Activated naive CD8-positive, alpha-beta T cell (primary cell): Measurements from ENCODE around the gene HSPB7.

Source experiments
- H3K27ac Mint-ChIP-seq: one replicate; pipeline ENCODE4 v1.8.0; 2021; ENCODE audit warnings: mixed read lengths
- H3K27me3 Mint-ChIP-seq: one replicate; pipeline ENCODE4 v1.8.0; 2021; ENCODE audit warnings: mixed read lengths
- H3K36me3 Mint-ChIP-seq: one replicate; pipeline ENCODE4 v1.8.0; 2021; ENCODE audit warnings: mixed read lengths
- H3K4me1 Mint-ChIP-seq: one replicate; pipeline ENCODE4 v1.8.0; 2021; ENCODE audit warnings: low read depth, mixed read lengths
- H3K4me3 Mint-ChIP-seq: one replicate; pipeline ENCODE4 v1.8.0; 2021; ENCODE audit warnings: mild to moderate bottlenecking, mixed read lengths
- H3K9me3 Mint-ChIP-seq: one replicate; pipeline ENCODE4 v1.8.0; 2021; ENCODE audit warnings: low read depth, mixed read lengths

HSPB7 gene

GRCh38 chr1:15972409-15972808, 45.4 kb downstream of the HSPB7 start:
- Mint-ChIP-seq H3K4me1 (peaks cover 66% of the 10 kb centered on the region), H3K9me3 (no peaks in the 10 kb centered on the region), H3K4me3 (peak overlapping the region; percentile 5), H3K27ac (peak overlapping the region; percentile 67), H3K27me3 (no peaks in the 10 kb centered on the region), H3K36me3 (peaks cover 22% of the 10 kb centered on the region)

GRCh38 chr1:15970911-15971310, 46.9 kb downstream of the HSPB7 start:
- H3K27ac Mint-ChIP-seq: peak overlapping the region; percentile 66
- peaks cover 22% of the 10 kb centered on the region for H3K36me3 Mint-ChIP-seq
- H3K4me1 Mint-ChIP-seq: peaks cover 70% of the 10 kb centered on the region
- H3K27me3 Mint-ChIP-seq: no peaks in the 10 kb centered on the region
- H3K9me3 Mint-ChIP-seq: no peaks in the 10 kb centered on the region
- peak overlapping the region; percentile 59 for H3K4me3 Mint-ChIP-seq

- Mint-ChIP-seq H3K36me3 (peaks cover 22% of the 10 kb centered on the region), H3K9me3 (no peaks in the 10 kb centered on the region)
Observed at GRCh38 chr1:15969321-15969880, 48.4 kb downstream of the HSPB7 start.

GRCh38 chr1:15968172-15968571, 49.7 kb downstream of the HSPB7 start:
- peaks cover 75% of the 10 kb centered on the region for H3K4me1 Mint-ChIP-seq
- H3K27ac Mint-ChIP-seq: peak overlapping the region; percentile 96
- H3K4me3 Mint-ChIP-seq: peak overlapping the region; percentile 44
- peaks cover 20% of the 10 kb centered on the region for H3K36me3 Mint-ChIP-seq
- no peaks in the 10 kb centered on the region for H3K9me3 Mint-ChIP-seq
- no peaks in the 10 kb centered on the region for H3K27me3 Mint-ChIP-seq

More at GRCh38 chr1:15969321-15969880, 48.4 kb downstream of the HSPB7 start:
- H3K27ac Mint-ChIP-seq: peak overlapping the region; percentile 50
- no peaks in the 10 kb centered on the region for H3K27me3 Mint-ChIP-seq
- no peak overlapping the region for H3K4me3 Mint-ChIP-seq
- H3K4me1 Mint-ChIP-seq: peaks cover 73% of the 10 kb centered on the region

- H3K27me3 Mint-ChIP-seq: no peaks in the 10 kb centered on the region
- H3K9me3 Mint-ChIP-seq: no peaks in the 10 kb centered on the region
- H3K36me3 Mint-ChIP-seq: peaks cover 14% of the 10 kb centered on the region
- H3K4me1 Mint-ChIP-seq: peaks cover 73% of the 10 kb centered on the region
- peak overlapping the region; percentile 96 for H3K27ac Mint-ChIP-seq
- peak overlapping the region; percentile 51 for H3K4me3 Mint-ChIP-seq
Observed at GRCh38 chr1:15966956-15967344, 50.9 kb downstream of the HSPB7 start.

- H3K4me1 Mint-ChIP-seq: peaks cover 75% of the 10 kb centered on the region
- peaks cover 13% of the 10 kb centered on the region for H3K36me3 Mint-ChIP-seq
Observed at GRCh38 chr1:15966081-15966955, 51.5 kb downstream of the HSPB7 start.

GRCh38 chr1:15965228-15965767, 52.5 kb downstream of the HSPB7 start:
- Mint-ChIP-seq H3K4me1 (peaks cover 77% of the 10 kb centered on the region), H3K27ac (peak overlapping the region; percentile 99), H3K36me3 (peaks cover 8% of the 10 kb centered on the region), H3K9me3 (no peaks in the 10 kb centered on the region), H3K27me3 (no peaks in the 10 kb centered on the region), H3K4me3 (peak overlapping the region; percentile 86)

More at GRCh38 chr1:15966081-15966955, 51.5 kb downstream of the HSPB7 start:
- peak overlapping the region; percentile 99 for H3K27ac Mint-ChIP-seq
- H3K27me3 Mint-ChIP-seq: no peaks in the 10 kb centered on the region
- H3K4me3 Mint-ChIP-seq: peak overlapping the region; percentile 86
- H3K9me3 Mint-ChIP-seq: no peaks in the 10 kb centered on the region
